Measurements from ENCODE around the gene SCGB1C1. TPM values are rescaled to one million over a fixed set of nuclear protein-coding genes. Genes with fewer than 3 reads are reported as not detected.

SCGB1C1 gene
- total and polyA plus RNA-seq, 12 donors = not detected

DNA sequence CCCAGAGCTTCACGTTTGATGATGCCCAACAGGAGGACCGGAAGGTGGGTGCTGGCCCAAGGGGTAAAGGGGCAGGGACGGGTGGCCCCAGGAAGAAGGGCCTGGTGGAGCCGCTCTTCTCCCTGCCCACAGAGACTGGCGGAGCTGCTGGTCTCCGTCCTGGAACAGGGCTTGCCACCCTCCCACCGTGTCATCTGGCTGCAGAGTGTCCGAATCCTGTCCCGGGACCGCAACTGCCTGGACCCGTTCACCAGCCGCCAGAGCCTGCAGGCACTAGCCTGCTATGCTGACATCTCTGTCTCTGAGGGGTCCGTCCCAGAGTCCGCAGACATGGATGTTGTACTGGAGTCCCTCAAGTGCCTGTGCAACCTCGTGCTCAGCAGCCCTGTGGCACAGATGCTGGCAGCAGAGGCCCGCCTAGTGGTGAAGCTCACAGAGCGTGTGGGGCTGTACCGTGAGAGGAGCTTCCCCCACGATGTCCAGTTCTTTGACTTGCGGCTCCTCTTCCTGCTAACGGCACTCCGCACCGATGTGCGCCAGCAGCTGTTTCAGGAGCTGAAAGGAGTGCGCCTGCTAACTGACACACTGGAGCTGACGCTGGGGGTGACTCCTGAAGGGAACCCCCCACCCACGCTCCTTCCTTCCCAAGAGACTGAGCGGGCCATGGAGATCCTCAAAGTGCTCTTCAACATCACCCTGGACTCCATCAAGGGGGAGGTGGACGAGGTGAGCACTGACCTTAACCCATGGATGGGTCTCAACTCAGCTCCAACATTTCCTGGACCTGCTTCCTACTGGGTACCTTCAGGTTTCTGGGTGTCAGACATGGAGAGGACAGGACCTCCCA is 16.6 kb downstream of the SCGB1C1 start:
- ATAC-seq (no peak), DNase-seq (peak in 1 of 2 donors; percentile 4)
- H3K9me3 ChIP-seq = no peaks in the 10 kb centered on the region
- 46 to 47% methylated on average over 29 of the region's 29 CpGs for WGBS, 2 donors
- peaks cover 0 to 65% (median 36%) of the 10 kb centered on the region in 9 donors for H3K36me3 ChIP-seq
- peaks cover 20 to 51% (median 39%) of the 10 kb centered on the region in 9 donors for H3K4me1 ChIP-seq
- TF ChIP-seq, protein P1, sequence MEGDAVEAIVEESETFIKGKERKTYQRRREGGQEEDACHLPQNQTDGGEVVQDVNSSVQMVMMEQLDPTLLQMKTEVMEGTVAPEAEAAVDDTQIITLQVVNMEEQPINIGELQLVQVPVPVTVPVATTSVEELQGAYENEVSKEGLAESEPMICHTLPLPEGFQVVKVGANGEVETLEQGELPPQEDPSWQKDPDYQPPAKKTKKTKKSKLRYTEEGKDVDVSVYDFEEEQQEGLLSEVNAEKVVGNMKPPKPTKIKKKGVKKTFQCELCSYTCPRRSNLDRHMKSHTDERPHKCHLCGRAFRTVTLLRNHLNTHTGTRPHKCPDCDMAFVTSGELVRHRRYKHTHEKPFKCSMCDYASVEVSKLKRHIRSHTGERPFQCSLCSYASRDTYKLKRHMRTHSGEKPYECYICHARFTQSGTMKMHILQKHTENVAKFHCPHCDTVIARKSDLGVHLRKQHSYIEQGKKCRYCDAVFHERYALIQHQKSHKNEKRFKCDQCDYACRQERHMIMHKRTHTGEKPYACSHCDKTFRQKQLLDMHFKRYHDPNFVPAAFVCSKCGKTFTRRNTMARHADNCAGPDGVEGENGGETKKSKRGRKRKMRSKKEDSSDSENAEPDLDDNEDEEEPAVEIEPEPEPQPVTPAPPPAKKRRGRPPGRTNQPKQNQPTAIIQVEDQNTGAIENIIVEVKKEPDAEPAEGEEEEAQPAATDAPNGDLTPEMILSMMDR (IDR thresholded peaks at IDR 0.05) = no peak
- H3K27ac ChIP-seq = peak overlapping the region; percentile 96 to 100 (median 98)
- intact Hi-C loops (cut with DNase I) = loop anchor here in 6 of 10 donors (2.0 to 10.0 kb wide), 5 partner anchors 27 to 295 kb away; partner anchors contain the start of genes PSMD13 (in 2 of the 6), RNH1 (in 2 of the 6) and SIRT3 (in 2 of the 6)
- no peaks in the 10 kb centered on the region for H3K27me3 ChIP-seq
- H3K4me3 ChIP-seq = peak overlapping the region; percentile 79 to 96 (median 90)

DNA sequence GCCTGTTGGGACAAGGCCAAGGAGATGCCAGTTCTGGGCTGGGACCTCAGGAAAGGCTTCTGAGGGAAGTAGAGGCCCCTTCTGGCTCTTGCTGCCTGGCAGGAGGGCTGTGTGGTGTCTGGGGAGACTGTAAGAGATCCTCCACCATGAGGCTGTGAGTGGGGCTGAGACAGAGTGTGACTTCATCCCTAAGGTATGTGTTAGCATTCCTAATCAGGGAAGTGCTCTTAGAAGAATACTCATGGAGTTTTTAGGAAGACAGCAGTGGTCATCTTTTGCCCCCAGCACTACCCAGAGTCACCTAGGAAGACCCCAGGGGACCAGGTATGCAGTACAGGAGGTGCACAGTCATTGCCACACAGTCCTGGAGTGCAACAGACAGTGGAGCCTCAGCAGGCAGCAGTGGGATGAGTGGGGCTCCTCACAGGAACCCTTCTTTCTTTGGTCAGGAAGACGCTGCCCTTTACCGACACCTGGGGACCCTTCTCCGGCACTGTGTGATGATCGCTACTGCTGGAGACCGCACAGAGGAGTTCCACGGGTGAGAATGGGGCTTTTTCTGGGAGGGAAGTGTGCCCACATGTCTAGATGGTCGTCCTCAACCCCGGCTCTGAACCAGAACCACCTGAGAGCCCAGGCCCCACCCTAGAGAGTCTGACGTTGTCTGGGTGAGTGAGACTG is 17.4 kb downstream of the SCGB1C1 start:
- TF ChIP-seq, protein P1 (IDR thresholded peaks at IDR 0.05) = no peak
- intact Hi-C loops (cut with DNase I) = loop anchor here in 1 of 10 donors (10.0 kb wide), 1 partner anchor 295 kb away; the partner anchor contains the start of gene RNH1
- 87% methylated on average over 9 of the region's 9 CpGs for WGBS, 2 donors
- Histone ChIP-seq H3K4me1 (peaks cover 20 to 44% (median 37%) of the 10 kb centered on the region in 9 donors), H3K27ac (peak overlapping the region in 4 of 10 donors; percentile 21 to 100 (median 97)), H3K4me3 (peak overlapping the region in 7 of 10 donors; percentile 20 to 96 (median 90)), H3K27me3 (no peaks in the 10 kb centered on the region), H3K36me3 (peaks cover 0 to 65% (median 43%) of the 10 kb centered on the region in 9 donors), H3K9me3 (no peaks in the 10 kb centered on the region)
- DNase-seq (peak in 1 of 2 donors; percentile 3), ATAC-seq (no peak)

DNA sequence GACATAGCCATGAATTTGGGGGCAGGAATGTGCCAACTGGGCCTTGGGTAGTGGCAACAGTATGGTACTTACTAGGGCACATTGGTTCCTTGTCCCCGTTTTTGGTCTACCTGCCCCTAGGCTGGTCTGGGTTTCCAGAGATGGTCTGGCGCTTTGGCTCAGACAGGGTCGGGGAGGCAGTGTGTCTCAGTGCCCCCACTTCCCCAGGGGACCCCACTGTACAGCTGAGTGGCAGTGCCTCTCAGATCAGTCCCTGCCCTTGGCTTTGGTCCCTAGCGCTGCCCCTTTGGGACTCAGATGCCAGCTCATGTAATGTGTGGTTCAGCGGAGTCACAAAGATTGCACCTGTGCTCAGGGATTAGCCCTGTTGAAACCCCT is 17.9 kb downstream of the SCGB1C1 start:
- H3K27ac ChIP-seq = peak overlapping the region in 1 of 10 donors; percentile 21
- TF ChIP-seq, protein P1 (IDR thresholded peaks at IDR 0.05) = no peak
- peaks cover 0 to 65% (median 47%) of the 10 kb centered on the region in 9 donors for H3K36me3 ChIP-seq
- DNase-seq = no peak
- WGBS, 2 donors = 83 to 89% methylated on average over 5 of the region's 5 CpGs
- H3K4me1 ChIP-seq = peaks cover 15 to 38% (median 31%) of the 10 kb centered on the region in 9 donors
- ATAC-seq = no peak
- H3K27me3 ChIP-seq = no peaks in the 10 kb centered on the region
- no peaks in the 10 kb centered on the region for H3K9me3 ChIP-seq
- intact Hi-C loops (cut with DNase I) = loop anchor here in 1 of 10 donors (10.0 kb wide), 1 partner anchor 294 kb away; the partner anchor contains the start of gene RNH1
- H3K4me3 ChIP-seq = no peak overlapping the region

DNA sequence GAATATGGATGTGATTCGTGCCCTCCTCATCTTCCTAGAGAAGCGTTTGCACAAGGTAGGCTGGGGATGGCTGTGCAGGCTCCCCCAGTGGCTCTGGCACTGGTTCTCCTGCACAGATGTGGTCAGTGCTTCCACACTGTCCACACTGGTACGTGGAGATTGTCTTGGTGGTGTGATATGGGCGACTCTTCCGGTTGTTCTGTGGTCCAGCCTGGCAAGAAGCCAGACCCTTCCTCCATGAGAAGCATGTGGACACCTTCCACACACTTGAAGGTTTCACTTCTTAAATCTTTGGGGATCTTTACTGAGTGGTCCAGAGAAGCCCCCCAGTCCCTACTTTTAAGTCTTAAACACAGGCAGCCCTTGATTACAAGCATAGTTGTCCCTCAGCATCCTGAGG is 18.4 kb downstream of the SCGB1C1 start:
- ATAC-seq = no peak
- Histone ChIP-seq H3K27me3 (no peaks in the 10 kb centered on the region), H3K9me3 (no peaks in the 10 kb centered on the region), H3K36me3 (peaks cover 0 to 69% (median 47%) of the 10 kb centered on the region in 9 donors), H3K27ac (no peak overlapping the region), H3K4me1 (peaks cover 11 to 33% (median 26%) of the 10 kb centered on the region in 9 donors), H3K4me3 (no peak overlapping the region)
- intact Hi-C loops (cut with DNase I) = loop anchor here in 1 of 10 donors (10.0 kb wide), 1 partner anchor 294 kb away; the partner anchor contains the start of gene RNH1
- WGBS, 2 donors = 67 to 76% methylated on average over 5 of the region's 5 CpGs
- TF ChIP-seq, protein P1 (IDR thresholded peaks at IDR 0.05) = no peak
- no peak for DNase-seq
